Mesodermal cell (in vitro differentiated cells): ENCODE results near the gene ARPC2. TPM values are rescaled to one million over a fixed set of nuclear protein-coding genes. Genes with fewer than 3 reads are reported as not detected.
A peak's percentile ranks its signal among the peaks of the same experiment; 100 is the strongest.
"Not testable (repeated sequence)": the region's sequence is repeated elsewhere in the genome, so short reads cannot be mapped to it uniquely, and the experiment has no call there.

Source experiments
- H3K27ac ChIP-seq: 2 replicates; pipeline ENCODE4 v1.7.0; 2013; ENCODE audit warnings: mild to moderate bottlenecking, low read depth, low read length, moderate library complexity; ENCODE audit not compliant: severe bottlenecking
- H3K36me3 ChIP-seq: 2 replicates; pipeline ENCODE4 v1.7.1; 2013; ENCODE audit warnings: mild to moderate bottlenecking, low read length, moderate library complexity; ENCODE audit not compliant: control insufficient read depth, insufficient read depth
- H3K4me1 ChIP-seq: one replicate; pipeline ENCODE4 v1.7.1; 2013; ENCODE audit warnings: mild to moderate bottlenecking, low read length; ENCODE audit not compliant: insufficient read depth, control insufficient read depth, poor library complexity, severe bottlenecking
- H3K4me3 ChIP-seq: 2 replicates; pipeline ENCODE4 v1.7.0; 2013; ENCODE audit warnings: low read length, control low read depth, mild to moderate bottlenecking; ENCODE audit not compliant: insufficient read depth, poor library complexity, severe bottlenecking; ENCODE audit errors: extremely low read depth
- H3K9me3 ChIP-seq: 2 replicates; pipeline ENCODE4 v1.7.1; 2013; ENCODE audit warnings: mild to moderate bottlenecking, low read length, moderate library complexity; ENCODE audit not compliant: control insufficient read depth
- WGBS, 2 experiments: methylation state at CpG; one replicate each; pipeline ENCODE4 v1.1.5; 2013; ENCODE audit warnings: missing lambda C conversion rate in 2 of 2; ENCODE audit not compliant: insufficient coverage in 2 of 2; 5-methylcytosine and 5-hydroxymethylcytosine counted together
- polyA plus RNA-seq, 2 experiments: library from polyadenylated mRNA; stranded (reverse); fragments of 50-300 nt; gene quantifications; one replicate each; pipeline ENCODE4 v1.2.3, GENCODE V29; 2013

Gene ARPC2
- polyA plus RNA-seq (2013, experiment 1 of 2): 418 TPM
- 394 TPM for polyA plus RNA-seq (2013, experiment 2 of 2)

DNA sequence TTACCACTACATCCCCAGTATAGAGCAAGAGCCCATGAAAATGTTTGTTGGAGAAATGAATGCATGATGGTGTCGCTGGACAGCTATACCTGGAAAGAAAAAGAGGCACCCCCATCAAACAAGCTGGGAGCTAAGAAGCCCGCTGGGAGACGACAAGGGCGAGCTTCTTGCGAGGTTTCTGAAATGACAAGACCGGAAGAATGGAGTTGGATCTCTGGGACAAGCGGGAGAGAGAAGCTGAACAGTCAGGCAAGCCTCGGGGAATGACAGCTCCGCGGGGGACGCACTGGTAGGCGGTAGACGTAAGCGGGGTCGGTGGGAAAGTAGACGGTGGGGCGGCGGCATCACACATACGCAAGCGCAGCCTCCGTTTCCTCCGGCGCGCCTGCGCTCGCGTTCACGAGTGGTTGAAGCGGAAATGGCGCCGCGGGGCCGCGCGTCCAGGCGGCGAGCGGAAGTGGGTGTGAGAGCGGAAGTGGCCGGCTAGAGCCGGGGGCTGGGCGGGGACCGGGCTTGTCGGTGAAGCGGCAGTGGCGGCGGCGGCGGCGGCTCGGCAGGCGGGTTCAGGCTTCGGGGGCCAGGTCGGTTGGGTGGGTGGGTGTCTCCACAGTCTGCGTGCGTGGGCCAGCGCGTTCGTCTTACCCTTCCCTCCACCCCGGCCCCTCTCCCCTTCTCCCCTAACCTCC is at the start of gene ARPC2:
Gene ARPC2 (plus strand): TSS at position 516 of the 686 bp plus-strand sequence. CDS start 282 bp downstream, outside the sequence.
- 1 to 2% methylated on average over 15 to 45 of the region's 60 CpGs for WGBS, 2 experiments

DNA sequence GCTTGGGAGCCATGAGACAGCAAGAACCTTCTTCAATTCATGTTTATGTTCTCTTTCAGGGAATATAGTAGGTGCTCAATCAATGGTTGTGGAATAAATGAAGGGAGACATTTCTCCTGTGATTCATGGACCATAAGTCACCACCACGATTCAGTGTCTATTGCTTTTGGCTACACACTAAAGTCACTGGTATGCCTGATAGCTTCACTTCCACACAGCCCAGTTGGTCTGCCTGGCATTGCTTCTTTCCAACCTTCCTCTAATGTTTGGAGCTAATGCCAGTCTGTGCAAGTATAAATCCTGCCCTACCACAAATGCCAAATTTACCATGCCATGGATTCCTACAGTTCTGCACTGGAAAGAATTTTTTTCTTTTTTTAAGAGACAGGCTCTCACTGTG is 49.0 kb upstream of the ARPC2 start:
- H3K27ac ChIP-seq: no peak overlapping the region
- no peaks in the 10 kb centered on the region for H3K36me3 ChIP-seq
- no peak overlapping the region for H3K4me3 ChIP-seq
- no peaks in the 10 kb centered on the region for H3K9me3 ChIP-seq
- no peaks in the 10 kb centered on the region for H3K4me1 ChIP-seq
- WGBS, 2 experiments: 73 to 88% methylated on average over 1 of the region's 1 CpG

More for the DNA sequence above, at the start of gene ARPC2:
- H3K4me3 ChIP-seq: peak within 1 kb of the TSS; percentile 100
- peaks cover 9% of the 10 kb centered on the region for H3K4me1 ChIP-seq
- peak within 1 kb of the TSS; percentile 86 for H3K27ac ChIP-seq
- H3K9me3 ChIP-seq: no peaks in the 10 kb centered on the region
- H3K36me3 ChIP-seq: peaks cover 24% of the 10 kb centered on the region

GRCh38 chr2:218168635-218169462 is 48.1 kb upstream of the ARPC2 start:
- Histone ChIP-seq H3K36me3 (no peaks in the 10 kb centered on the region), H3K9me3 (no peaks in the 10 kb centered on the region), H3K4me1 (no peaks in the 10 kb centered on the region), H3K27ac (no peak overlapping the region), H3K4me3 (no peak overlapping the region)
- 23 to 59% methylated on average over 3 to 4 of the region's 9 CpGs for WGBS, 2 experiments

- H3K36me3 ChIP-seq: no peaks in the 10 kb centered on the region
- H3K4me3 ChIP-seq: no peak overlapping the region
- no peak overlapping the region for H3K27ac ChIP-seq
- no peaks in the 10 kb centered on the region for H3K4me1 ChIP-seq
- H3K9me3 ChIP-seq: no peaks in the 10 kb centered on the region
- WGBS, 2 experiments: 93 to 100% methylated on average over 1 to 2 of the region's 5 CpGs
Observed at GRCh38 chr2:218169757-218170546, 47.0 kb upstream of the ARPC2 start.

GRCh38 chr2:218171744-218172143 is 45.2 kb upstream of the ARPC2 start:
- not testable (repeated sequence) for H3K9me3 ChIP-seq, H3K36me3 ChIP-seq, H3K27ac ChIP-seq, H3K4me3 ChIP-seq, H3K4me1 ChIP-seq
- WGBS, 2 experiments: 85% methylated on average over 2 of the region's 3 CpGs; no CpG with 5 or more reads in 1 of the 2 experiments

- Histone ChIP-seq H3K4me1 (no peaks in the 10 kb centered on the region), H3K9me3 (no peaks in the 10 kb centered on the region), H3K27ac (no peak overlapping the region), H3K4me3 (no peak overlapping the region), H3K36me3 (no peaks in the 10 kb centered on the region)
- 57 to 74% methylated on average over 2 of the region's 2 CpGs for WGBS, 2 experiments
Observed at GRCh38 chr2:218172845-218173244, 44.1 kb upstream of the ARPC2 start.

DNA sequence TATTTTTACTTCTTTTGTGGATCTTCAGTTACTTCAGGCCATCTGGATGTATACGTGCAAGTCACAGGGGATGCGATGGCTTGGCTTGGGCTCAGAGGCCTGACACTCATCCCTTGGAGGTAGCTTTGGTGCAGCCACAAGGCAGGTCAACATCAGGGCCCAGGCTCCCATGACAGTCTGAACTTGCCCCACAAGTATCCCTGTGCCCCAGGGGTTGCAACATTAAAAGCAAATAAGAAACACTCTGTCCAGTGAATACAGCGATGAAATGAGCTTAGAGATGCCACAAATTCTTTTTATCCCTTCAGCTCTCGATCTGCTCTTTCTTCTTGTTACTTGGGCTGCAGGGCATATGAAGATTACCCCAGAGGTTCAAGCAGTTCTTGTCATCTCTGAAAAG is 37.2 kb upstream of the ARPC2 start:
- H3K4me1 ChIP-seq: no peaks in the 10 kb centered on the region
- H3K4me3 ChIP-seq: no peak overlapping the region
- H3K9me3 ChIP-seq: no peaks in the 10 kb centered on the region
- 86 to 88% methylated on average over 3 of the region's 4 CpGs for WGBS, 2 experiments
- no peaks in the 10 kb centered on the region for H3K36me3 ChIP-seq
- H3K27ac ChIP-seq: no peak overlapping the region

DNA sequence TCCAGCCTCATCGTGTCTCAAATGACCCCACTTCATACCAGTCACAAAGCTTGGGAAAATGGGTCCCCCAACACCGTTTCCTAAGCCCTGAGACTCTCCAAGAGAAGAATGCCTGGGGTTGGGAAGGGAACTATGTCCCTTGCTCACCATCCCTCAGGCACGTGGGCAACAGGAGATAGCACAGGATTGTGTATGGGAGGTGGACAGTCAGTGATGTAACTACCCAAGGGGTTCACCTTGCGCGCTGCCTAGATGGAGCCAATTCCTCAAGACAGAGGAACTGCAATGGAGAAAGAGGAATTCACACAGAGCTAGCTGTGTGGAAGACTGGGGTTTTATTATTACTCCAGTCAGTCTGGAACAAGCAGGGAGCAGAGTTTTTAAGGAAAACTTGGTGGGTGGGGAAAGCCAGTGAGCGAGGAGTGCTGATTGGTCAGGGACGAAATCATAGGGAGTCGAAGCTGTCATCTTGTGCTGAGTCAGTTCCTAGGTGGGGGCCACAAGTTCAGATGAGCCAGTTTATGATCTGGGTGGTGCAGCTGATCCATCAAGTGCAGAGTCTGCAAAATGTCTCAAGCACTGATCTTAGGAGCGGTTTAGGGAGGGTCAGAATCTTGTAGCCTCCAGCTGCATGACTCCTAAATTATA is 36.4 kb upstream of the ARPC2 start:
- 72 to 79% methylated on average over 5 to 8 of the region's 9 CpGs for WGBS, 2 experiments
- no peaks in the 10 kb centered on the region for H3K9me3 ChIP-seq

GRCh38 chr2:218184331-218184730 is 32.7 kb upstream of the ARPC2 start:
- no peaks in the 10 kb centered on the region for H3K9me3 ChIP-seq
- H3K27ac ChIP-seq: no peak overlapping the region
- H3K4me1 ChIP-seq: no peaks in the 10 kb centered on the region
- no peak overlapping the region for H3K4me3 ChIP-seq
- 80 to 100% methylated on average over 1 of the region's 1 CpG for WGBS, 2 experiments
- H3K36me3 ChIP-seq: no peaks in the 10 kb centered on the region

More for the DNA sequence above, 36.4 kb upstream of the ARPC2 start:
- Histone ChIP-seq H3K27ac (no peak overlapping the region), H3K4me3 (no peak overlapping the region), H3K4me1 (no peaks in the 10 kb centered on the region), H3K36me3 (no peaks in the 10 kb centered on the region)

- H3K4me1 ChIP-seq: no peaks in the 10 kb centered on the region
- no peak overlapping the region for H3K27ac ChIP-seq
- H3K9me3 ChIP-seq: no peaks in the 10 kb centered on the region
- H3K36me3 ChIP-seq: no peaks in the 10 kb centered on the region
- H3K4me3 ChIP-seq: no peak overlapping the region
- WGBS, 2 experiments: 49 to 73% methylated on average over 4 to 7 of the region's 8 CpGs
Observed at GRCh38 chr2:218186355-218186766, 30.6 kb upstream of the ARPC2 start.
